Activated CD4-positive, alpha-beta T cell treated with anti-CD3 and anti-CD28 coated beads for 1 hour (primary cell): ENCODE measurements around the gene FREM1.

ENCODE experiments used
- DNase-seq: peaks from one replicate; pipeline ENCODE4 v3.0.0-alpha.2; 2020

Gene FREM1

GRCh38 chr9:14748373-14748772 lies 161.9 kb downstream of the FREM1 start:
- DNase-seq: no peak

GRCh38 chr9:14747111-14747510 lies 163.1 kb downstream of the FREM1 start:
- DNase-seq: no peak

GRCh38 chr9:14746626-14747025 lies 163.6 kb downstream of the FREM1 start:
- DNase-seq: no peak

- DNase-seq: no peak
Measured at GRCh38 chr9:14744768-14745167, 165.5 kb downstream of the FREM1 start.

GRCh38 chr9:14741369-14741768 lies 168.9 kb downstream of the FREM1 start:
- no peak for DNase-seq

GRCh38 chr9:14733133-14733532 lies 177.1 kb downstream of the FREM1 start:
- no peak for DNase-seq

GRCh38 chr9:14731294-14731981 lies 178.8 kb downstream of the FREM1 start:
- DNase-seq: no peak

- DNase-seq: no peak
Measured at GRCh38 chr9:14730461-14730898, 179.7 kb downstream of the FREM1 start.

GRCh38 chr9:14723301-14723700 lies 186.9 kb downstream of the FREM1 start:
- no peak for DNase-seq

GRCh38 chr9:14722391-14723035 lies 187.7 kb downstream of the FREM1 start, which contains the start of gene CER1:
Gene CER1 (minus strand): TSS chr9:14722733. CDS start chr9:14722672, 61 bp downstream.
- no peak for DNase-seq

GRCh38 chr9:14719231-14719923 lies 190.9 kb downstream of the FREM1 start:
- DNase-seq: no peak

- DNase-seq: no peak
Measured at GRCh38 chr9:14715102-14715501, 195.1 kb downstream of the FREM1 start.

- no peak for DNase-seq
Measured at GRCh38 chr9:14713187-14713767, 197.0 kb downstream of the FREM1 start.

- DNase-seq: no peak
Measured at GRCh38 chr9:14710804-14711203, 199.4 kb downstream of the FREM1 start.

GRCh38 chr9:14706530-14707140 lies 203.6 kb downstream of the FREM1 start:
- no peak for DNase-seq

GRCh38 chr9:14705079-14705478 lies 205.1 kb downstream of the FREM1 start:
- no peak for DNase-seq

GRCh38 chr9:14704281-14704680 lies 205.9 kb downstream of the FREM1 start:
- DNase-seq: no peak

GRCh38 chr9:14702200-14702720 lies 208.0 kb downstream of the FREM1 start:
- DNase-seq: no peak

GRCh38 chr9:14693251-14693861 lies 216.9 kb downstream of the FREM1 start, which contains the start of gene ZDHHC21:
Gene ZDHHC21 (minus strand): TSS chr9:14693432. CDS start chr9:14674340, 19,092 bp downstream.
- no peak for DNase-seq

GRCh38 chr9:14692470-14693250 lies 217.6 kb downstream of the FREM1 start:
- DNase-seq: peak; percentile 30
